MM.1S (cell line): Measurements from ENCODE around the gene HDAC7.

Experiments
- DNase-seq: peaks from one replicate; pipeline ENCODE4 v3.0.0-alpha.2; 2015
- H2AFZ ChIP-seq: fragments of 300-600 bp; sonication (generic); 2 replicates; pipeline ENCODE4 v1.6.0; 2016; ENCODE audit warnings: antibody characterized with exemption, low read length
- H3F3A ChIP-seq: fragments of 300-600 bp; sonication (generic); 2 replicates; pipeline ENCODE4 v1.6.1; 2016; ENCODE audit warnings: mild to moderate bottlenecking, antibody characterized with exemption, low read length, moderate library complexity, mixed read lengths; ENCODE audit not compliant: insufficient read depth
- H3K27ac ChIP-seq: fragments of 300-600 bp; sonication (generic); 2 replicates; pipeline ENCODE4 v1.5.1; 2016; ENCODE audit warnings: mild to moderate bottlenecking, low read length
- H3K27me3 ChIP-seq: fragments of 300-600 bp; sonication (generic); replicated peaks from 2 replicates; pipeline ENCODE4 v1.6.0; 2016; ENCODE audit warnings: low read length; ENCODE audit not compliant: insufficient read depth
- H3K36me3 ChIP-seq: fragments of 300-600 bp; sonication (generic); replicated peaks from 2 replicates; pipeline ENCODE4 v1.6.1; 2016; ENCODE audit warnings: mild to moderate bottlenecking, low read length, mixed read lengths; ENCODE audit not compliant: insufficient read depth
- H3K4me1 ChIP-seq: fragments of 300-600 bp; sonication (generic); 2 replicates; pipeline ENCODE4 v1.6.1; 2016; ENCODE audit warnings: low read length, mixed read lengths
- H3K4me2 ChIP-seq: fragments of 300-600 bp; sonication (generic); 2 replicates; pipeline ENCODE4 v1.6.0; 2016; ENCODE audit warnings: low read depth, low read length
- H3K4me3 ChIP-seq: fragments of 300-600 bp; sonication (generic); 2 replicates; pipeline ENCODE4 v1.5.1; 2016; ENCODE audit warnings: low read length, mixed read lengths
- H3K79me2 ChIP-seq: fragments of 300-600 bp; sonication (generic); 2 replicates; pipeline ENCODE4 v1.6.1; 2016; ENCODE audit warnings: mixed run types, low read length, mixed read lengths
- H3K9ac ChIP-seq: fragments of 300-600 bp; sonication (generic); 2 replicates; pipeline ENCODE4 v1.6.1; 2016; ENCODE audit warnings: low read length, mixed read lengths
- H3K9me2 ChIP-seq: fragments of 300-600 bp; sonication (generic); replicated peaks from 2 replicates; pipeline ENCODE4 v1.6.1; 2016; ENCODE audit warnings: mild to moderate bottlenecking, low read length, mixed read lengths; ENCODE audit not compliant: insufficient read depth
- H3K9me3 ChIP-seq: fragments of 300-600 bp; sonication (generic); replicated peaks from 2 replicates; pipeline ENCODE4 v1.6.1; 2016; ENCODE audit warnings: mild to moderate bottlenecking, low read length, mixed read lengths; ENCODE audit not compliant: insufficient read depth
- H4K20me1 ChIP-seq: fragments of 300-600 bp; sonication (generic); 2 replicates; pipeline ENCODE4 v1.6.1; 2016; ENCODE audit warnings: mild to moderate bottlenecking, low read length, moderate library complexity, mixed read lengths; ENCODE audit not compliant: insufficient read depth
- CTCF ChIP-seq: fragments of 300-600 bp; sonication (generic); IDR thresholded peaks from 2 replicates; pipeline ENCODE4 v1.5.1; 2016; ENCODE audit warnings: antibody characterized with exemption, low read length, mixed read lengths
- EZH2 ChIP-seq: fragments of 300-600 bp; sonication (generic); optimal IDR thresholded peaks from 2 replicates; pipeline ENCODE3; 2017; ENCODE audit warnings: low read depth, mild to moderate bottlenecking, antibody characterized with exemption, low read length, mixed read lengths
- EZH2phosphoT487 ChIP-seq: fragments of 300-600 bp; sonication (generic); IDR thresholded peaks from 2 replicates; pipeline ENCODE4 v1.6.1; 2018; ENCODE audit warnings: antibody characterized with exemption, low read length

HDAC7 gene

GRCh38 chr12:47854531-47854930 lies 34.8 kb upstream of the HDAC7 start:
- TF ChIP-seq EZH2phosphoT487: no peak
- TF ChIP-seq EZH2: no peak
- no peak for TF ChIP-seq CTCF
- no peaks in the 10 kb centered on the region for H3F3A ChIP-seq
- no peaks in the 10 kb centered on the region for H4K20me1 ChIP-seq
- H3K27ac ChIP-seq: no peak overlapping the region
- H3K9ac ChIP-seq: no peak overlapping the region
- H2AFZ ChIP-seq: no peak overlapping the region
- H3K27me3 ChIP-seq: no peaks in the 10 kb centered on the region
- H3K36me3 ChIP-seq: peaks cover 5% of the 10 kb centered on the region; the same call in 1 of the 2 replicates
- no peaks in the 10 kb centered on the region for H3K79me2 ChIP-seq
- no peaks in the 10 kb centered on the region for H3K9me3 ChIP-seq
- DNase-seq: no peak
- H3K9me2 ChIP-seq: no peaks in the 10 kb centered on the region
- H3K4me3 ChIP-seq: no peak overlapping the region
- 0 out of 2 replicates have a peak, but pooled peaks cover 10% of the 10 kb centered on the region for H3K4me1 ChIP-seq
- no peak overlapping the region for H3K4me2 ChIP-seq

- Histone ChIP-seq H3K4me1 (0 out of 2 replicates have a peak, but pooled peaks cover 10% of the 10 kb centered on the region), H2AFZ (no peak overlapping the region), H3K79me2 (no peaks in the 10 kb centered on the region), H3K27ac (no peak overlapping the region), H3K4me3 (no peak overlapping the region), H3K36me3 (peaks cover 5% of the 10 kb centered on the region; the same call in 1 of the 2 replicates), H3K4me2 (no peak overlapping the region), H3K27me3 (no peaks in the 10 kb centered on the region), H3K9me2 (no peaks in the 10 kb centered on the region), H3F3A (no peaks in the 10 kb centered on the region), H4K20me1 (no peaks in the 10 kb centered on the region), H3K9me3 (no peaks in the 10 kb centered on the region), H3K9ac (no peak overlapping the region)
- TF ChIP-seq EZH2: no peak
- no peak for TF ChIP-seq CTCF
- no peak for TF ChIP-seq EZH2phosphoT487
- no peak for DNase-seq
These were observed 32.4 kb upstream of the HDAC7 start for GRCh38 chr12:47852096-47852571.

GRCh38 chr12:47851303-47851952 lies 31.7 kb upstream of the HDAC7 start:
- TF ChIP-seq CTCF: no peak
- TF ChIP-seq EZH2: no peak
- no peak for TF ChIP-seq EZH2phosphoT487
- Histone ChIP-seq H4K20me1 (no peaks in the 10 kb centered on the region), H3K4me2 (no peak overlapping the region), H3K27me3 (no peaks in the 10 kb centered on the region), H2AFZ (no peak overlapping the region), H3K27ac (no peak overlapping the region), H3K9me3 (no peaks in the 10 kb centered on the region), H3K79me2 (no peaks in the 10 kb centered on the region), H3K4me1 (0 out of 2 replicates have a peak, but pooled peaks cover 10% of the 10 kb centered on the region), H3K4me3 (no peak overlapping the region), H3K9me2 (no peaks in the 10 kb centered on the region), H3K9ac (no peak overlapping the region), H3K36me3 (peaks cover 5% of the 10 kb centered on the region; the same call in 1 of the 2 replicates), H3F3A (no peaks in the 10 kb centered on the region)
- DNase-seq: no peak
